ENCODE results near the gene HS1BP3. TPM values are rescaled to one million over a fixed set of nuclear protein-coding genes. Genes with fewer than 3 reads are reported as not detected.

The HS1BP3 gene
- total and polyA plus RNA-seq, 7 experiments from 2014 or later: 12.0 to 19.0 (median 17.3) TPM

GRCh38 chr2:20657522-20658235, 6.8 kb upstream of the HS1BP3 start:
- Histone ChIP-seq H3K9me3 (ENCODE audit: control insufficient read depth in 2 of 3, low read length in 3 of 3) (no peaks in the 10 kb centered on the region), H3K4me3 (ENCODE audit: low read length) (no peak overlapping the region), H3K27ac (ENCODE audit: low read depth, low read length) (no peak overlapping the region), H3K4me1 (ENCODE audit: control insufficient read depth in 2 of 2, insufficient read depth in 2 of 2, low read length in 2 of 2) (no peaks in the 10 kb centered on the region), H3K27me3 (ENCODE audit: control insufficient read depth in 2 of 2, insufficient read depth in 2 of 2, low read length in 2 of 2) (peaks cover 5 to 7% of the 10 kb centered on the region in 2 donors), H3K36me3 (ENCODE audit: control insufficient read depth in 2 of 3, insufficient read depth in 3 of 3, low read length in 3 of 3) (no peaks in the 10 kb centered on the region)
- H3K36me3 Mint-ChIP-seq: no peaks in the 10 kb centered on the region
- H3K27me3 Mint-ChIP-seq: peaks cover 21 to 60% (median 34%) of the 10 kb centered on the region in 5 donors
- intact Hi-C loops (cut with micrococcal nuclease): loop anchor here in 1 of 2 donors (10.0 kb wide), 1 partner anchor 413 kb away; no protein-coding TSS in a partner anchor
- CTCF ChIA-PET: no interaction called here
- DNase-seq (no peak), ATAC-seq (no peak)
- H3K4me3 Mint-ChIP-seq: no peak overlapping the region
- H3K9me3 Mint-ChIP-seq: no peaks in the 10 kb centered on the region
- no peak overlapping the region for H3K27ac Mint-ChIP-seq
- H3K4me1 Mint-ChIP-seq: no peaks in the 10 kb centered on the region
- POLR2A ChIA-PET: no interaction called here

- Mint-ChIP-seq H3K9me3 (peaks cover 0 to 3% (median 0%) of the 10 kb centered on the region in 11 donors), H3K36me3 (no peaks in the 10 kb centered on the region), H3K27me3 (peaks cover 11 to 49% (median 27%) of the 10 kb centered on the region in 5 donors), H3K4me3 (no peak overlapping the region), H3K27ac (no peak overlapping the region), H3K4me1 (peaks cover 1 to 10% (median 5%) of the 10 kb centered on the region in 7 donors)
- Histone ChIP-seq H3K4me3 (ENCODE audit: low read length) (no peak overlapping the region), H3K36me3 (ENCODE audit: control insufficient read depth in 2 of 3, insufficient read depth in 3 of 3, low read length in 3 of 3) (no peaks in the 10 kb centered on the region), H3K27ac (ENCODE audit: low read depth, low read length) (no peak overlapping the region), H3K4me1 (ENCODE audit: control insufficient read depth in 2 of 2, insufficient read depth in 2 of 2, low read length in 2 of 2) (peaks cover 3 to 4% of the 10 kb centered on the region in 2 donors), H3K9me3 (ENCODE audit: control insufficient read depth in 2 of 3, low read length in 3 of 3) (no peaks in the 10 kb centered on the region), H3K27me3 (ENCODE audit: control insufficient read depth in 2 of 2, insufficient read depth in 2 of 2, low read length in 2 of 2) (peaks cover 0 to under 1% of the 10 kb centered on the region in 2 donors)
- POLR2A ChIA-PET: no interaction called here
- no peak for ATAC-seq
- intact Hi-C loops (cut with micrococcal nuclease): loop anchor here in 1 of 2 donors (10.0 kb wide), 1 partner anchor 412 kb away; no protein-coding TSS in a partner anchor
- CTCF ChIA-PET: no interaction called here
- no peak for DNase-seq
These were observed 5.7 kb upstream of the HS1BP3 start for GRCh38 chr2:20656561-20656960.

- DNase-seq: no peak
- ChIA-PET POLR2A (no interaction called here), CTCF (interaction anchor here (0.6 kb wide), 1 partner anchor 309 kb away, joined by 3 read pairs; no protein-coding TSS in a partner anchor)
- Histone ChIP-seq H3K4me3 (ENCODE audit: low read length) (no peak overlapping the region), H3K27ac (ENCODE audit: low read depth, low read length) (no peak overlapping the region), H3K27me3 (ENCODE audit: control insufficient read depth in 2 of 2, insufficient read depth in 2 of 2, low read length in 2 of 2) (no peaks in the 10 kb centered on the region), H3K36me3 (ENCODE audit: control insufficient read depth in 2 of 3, insufficient read depth in 3 of 3, low read length in 3 of 3) (no peaks in the 10 kb centered on the region), H3K9me3 (ENCODE audit: control insufficient read depth in 2 of 3, low read length in 3 of 3) (no peaks in the 10 kb centered on the region), H3K4me1 (ENCODE audit: control insufficient read depth in 2 of 2, insufficient read depth in 2 of 2, low read length in 2 of 2) (peaks cover 14 to 18% of the 10 kb centered on the region in 2 donors)
- intact Hi-C loops (cut with micrococcal nuclease): loop anchor here (5.0 to 10.0 kb wide), 3 partner anchors 410 to 1307 kb away; no protein-coding TSS in a partner anchor
- ATAC-seq: no peak
- Mint-ChIP-seq H3K9me3 (peaks cover 0 to 3% (median 0%) of the 10 kb centered on the region in 11 donors), H3K36me3 (no peaks in the 10 kb centered on the region), H3K27me3 (peaks cover 0 to 30% (median 12%) of the 10 kb centered on the region in 5 donors), H3K27ac (peak overlapping the region in 1 of 9 donors; percentile 9), H3K4me3 (no peak overlapping the region), H3K4me1 (peaks cover 13 to 24% (median 19%) of the 10 kb centered on the region in 7 donors)
These were observed 3.6 kb upstream of the HS1BP3 start for GRCh38 chr2:20654535-20654813.

GRCh38 chr2:20653695-20654534, 3.0 kb upstream of the HS1BP3 start:
- intact Hi-C loops (cut with micrococcal nuclease): loop anchor here (5.0 to 10.0 kb wide), 3 partner anchors 409 to 1307 kb away; no protein-coding TSS in a partner anchor
- peaks cover 0 to 25% (median 7%) of the 10 kb centered on the region in 5 donors for H3K27me3 Mint-ChIP-seq
- H3K36me3 ChIP-seq (ENCODE audit: control insufficient read depth in 2 of 3, insufficient read depth in 3 of 3, low read length in 3 of 3): no peaks in the 10 kb centered on the region
- ChIA-PET CTCF (no interaction called here), POLR2A (no interaction called here)
- H3K27ac Mint-ChIP-seq: no peak overlapping the region
- no peak overlapping the region for H3K4me3 ChIP-seq (ENCODE audit: low read length)
- no peaks in the 10 kb centered on the region for H3K27me3 ChIP-seq (ENCODE audit: control insufficient read depth in 2 of 2, insufficient read depth in 2 of 2, low read length in 2 of 2)
- peaks cover 18 to 30% (median 25%) of the 10 kb centered on the region in 7 donors for H3K4me1 Mint-ChIP-seq
- H3K9me3 Mint-ChIP-seq: peaks cover 0 to 3% (median 0%) of the 10 kb centered on the region in 11 donors
- peaks cover 16 to 20% of the 10 kb centered on the region in 2 donors for H3K4me1 ChIP-seq (ENCODE audit: control insufficient read depth in 2 of 2, insufficient read depth in 2 of 2, low read length in 2 of 2)
- H3K4me3 Mint-ChIP-seq: no peak overlapping the region
- no peaks in the 10 kb centered on the region for H3K36me3 Mint-ChIP-seq
- H3K27ac ChIP-seq (ENCODE audit: low read depth, low read length): no peak overlapping the region
- DNase-seq: no peak
- no peaks in the 10 kb centered on the region for H3K9me3 ChIP-seq (ENCODE audit: control insufficient read depth in 2 of 3, low read length in 3 of 3)
- ATAC-seq: no peak

- H3K9me3 Mint-ChIP-seq: peaks cover 0 to 3% (median 0%) of the 10 kb centered on the region in 11 donors
- H3K36me3 Mint-ChIP-seq: peaks cover 0 to 2% (median 0%) of the 10 kb centered on the region in 5 donors
- H3K4me3 Mint-ChIP-seq: peak overlapping the region in 2 of 10 donors; percentile 18 to 51
- peaks cover 22 to 40% (median 35%) of the 10 kb centered on the region in 7 donors for H3K4me1 Mint-ChIP-seq
- POLR2A ChIA-PET: interaction anchor here (3.1 kb wide), 1 partner anchor 206 kb away, joined by 41 read pairs; the partner anchor contains the start of gene RHOB
- intact Hi-C loops (cut with micrococcal nuclease): loop anchor here (5.0 to 10.0 kb wide), 3 partner anchors 408 to 1306 kb away; no protein-coding TSS in a partner anchor
- H3K4me3 ChIP-seq (ENCODE audit: low read length): no peak overlapping the region
- DNase-seq: no peak
- no peaks in the 10 kb centered on the region for H3K27me3 ChIP-seq (ENCODE audit: control insufficient read depth in 2 of 2, insufficient read depth in 2 of 2, low read length in 2 of 2)
- no peaks in the 10 kb centered on the region for H3K9me3 ChIP-seq (ENCODE audit: control insufficient read depth in 2 of 3, low read length in 3 of 3)
- H3K36me3 ChIP-seq (ENCODE audit: control insufficient read depth in 2 of 3, insufficient read depth in 3 of 3, low read length in 3 of 3): no peaks in the 10 kb centered on the region
- peak overlapping the region in 3 of 9 donors; percentile 5 to 57 (median 49) for H3K27ac Mint-ChIP-seq
- ATAC-seq: no peak
- CTCF ChIA-PET: no interaction called here
- H3K4me1 ChIP-seq (ENCODE audit: control insufficient read depth in 2 of 2, insufficient read depth in 2 of 2, low read length in 2 of 2): peaks cover 16 to 20% of the 10 kb centered on the region in 2 donors
- peaks cover 0 to 20% (median 2%) of the 10 kb centered on the region in 5 donors for H3K27me3 Mint-ChIP-seq
- H3K27ac ChIP-seq (ENCODE audit: low read depth, low read length): no peak overlapping the region
These were observed 2.0 kb upstream of the HS1BP3 start for GRCh38 chr2:20652673-20653575.
